HG02943 (cell line): ENCODE results near the gene CLK2.

ENCODE experiments used
- ATAC-seq: cut with Tn5 transposase; IDR thresholded peaks from one replicate; pipeline ENCODE4 v1.9.1; 2021; ENCODE audit warnings: mild to moderate bottlenecking, low read depth, moderate library complexity; ENCODE audit not compliant: unreplicated experiment

CLK2 gene

GRCh38 chr1:155273343-155274245, at the start of gene CLK2:
CLK2 (minus strand) TSS chr1:155273504; CDS start chr1:155270977, 2,527 bp downstream.
- peak; percentile 64 for ATAC-seq

DNA sequence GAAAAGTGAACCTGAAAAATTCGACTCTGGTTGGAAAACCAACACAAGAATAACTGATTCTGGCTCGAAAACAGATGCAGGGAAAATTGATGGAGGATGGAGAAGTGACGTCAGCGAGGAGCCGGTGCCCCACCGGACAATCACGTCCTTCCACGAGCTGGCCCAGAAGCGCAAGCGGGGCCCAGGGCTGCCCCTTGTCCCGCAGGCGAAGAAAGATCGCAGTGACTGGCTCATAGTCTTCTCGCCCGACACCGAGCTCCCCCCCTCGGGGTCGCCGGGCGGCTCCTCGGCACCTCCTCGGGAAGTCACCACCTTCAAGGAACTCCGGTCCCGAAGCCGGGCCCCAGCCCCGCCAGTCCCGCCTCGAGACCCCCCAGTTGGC, 49.3 kb upstream of the CLK2 start:
- ATAC-seq = no peak

GRCh38 chr1:155321639-155322503, 48.6 kb upstream of the CLK2 start:
- ATAC-seq = no peak

DNA sequence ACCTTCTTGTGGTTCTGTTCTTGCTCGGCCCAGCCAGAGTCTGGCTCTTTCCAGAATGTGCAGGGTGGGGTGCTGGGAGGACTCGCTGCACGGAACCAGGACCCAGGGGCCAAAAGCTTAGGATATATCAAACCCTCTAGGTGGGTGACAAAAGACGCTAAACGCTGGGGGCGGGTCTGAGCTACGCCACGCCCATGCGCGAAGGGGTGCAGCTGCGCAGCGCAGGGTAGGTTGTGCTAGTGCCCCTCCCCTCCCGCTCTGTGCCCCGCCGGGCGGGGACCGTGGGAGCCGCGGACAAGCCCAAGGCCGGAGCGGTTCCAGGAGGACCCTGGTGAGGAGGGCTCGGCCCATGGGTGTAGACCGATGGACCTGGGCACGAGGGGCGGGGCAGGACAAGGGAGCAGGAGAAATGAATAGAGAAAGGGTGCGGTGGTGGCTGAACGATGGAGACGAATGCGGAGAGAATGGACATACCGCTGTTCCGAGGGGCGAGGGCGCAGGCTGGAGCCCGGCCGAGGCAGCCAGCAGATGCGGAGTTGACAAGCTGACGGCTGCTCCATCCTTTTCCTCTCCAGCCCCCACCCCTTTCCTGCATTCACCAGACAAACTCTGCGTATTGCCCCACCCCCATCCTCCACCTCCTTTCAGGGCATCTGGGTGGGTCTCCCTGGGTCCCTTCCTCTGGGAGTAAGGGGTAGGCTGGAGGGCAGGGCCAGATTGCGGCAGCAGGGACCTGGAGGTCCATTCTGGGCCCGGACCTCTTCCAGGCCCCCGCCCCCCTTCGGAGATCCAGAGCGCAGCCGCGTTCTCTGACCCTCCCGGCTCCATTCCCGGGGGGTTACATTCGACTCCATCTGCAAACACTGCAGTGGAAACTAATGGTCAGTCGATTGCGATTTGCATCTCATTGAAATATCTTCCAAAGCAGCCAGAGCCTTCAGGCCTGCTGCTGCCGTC, 47.6 kb upstream of the CLK2 start, which contains the start of gene RUSC1:
Gene RUSC1, plus strand, starts transcription at position 234 of the 957 bp plus-strand sequence. CDS start 880 bp downstream, outside the sequence.
- no peak for ATAC-seq

DNA sequence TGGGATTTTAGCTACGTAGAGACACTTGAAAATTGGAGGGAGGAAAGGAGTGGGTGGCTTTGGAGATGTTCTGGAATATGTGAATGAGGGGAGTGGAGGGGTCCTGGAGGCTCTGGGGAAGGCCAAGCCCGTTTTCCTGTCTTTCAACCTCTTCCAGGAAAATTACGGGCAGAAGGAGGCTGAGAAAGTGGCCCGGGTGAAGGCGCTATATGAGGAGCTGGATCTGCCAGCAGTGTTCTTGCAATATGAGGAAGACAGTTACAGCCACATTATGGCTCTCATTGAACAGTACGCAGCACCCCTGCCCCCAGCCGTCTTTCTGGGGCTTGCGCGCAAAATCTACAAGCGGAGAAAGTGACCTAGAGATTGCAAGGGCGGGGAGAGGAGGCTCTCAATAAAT, 46.9 kb upstream of the CLK2 start:
- no peak for ATAC-seq

DNA sequence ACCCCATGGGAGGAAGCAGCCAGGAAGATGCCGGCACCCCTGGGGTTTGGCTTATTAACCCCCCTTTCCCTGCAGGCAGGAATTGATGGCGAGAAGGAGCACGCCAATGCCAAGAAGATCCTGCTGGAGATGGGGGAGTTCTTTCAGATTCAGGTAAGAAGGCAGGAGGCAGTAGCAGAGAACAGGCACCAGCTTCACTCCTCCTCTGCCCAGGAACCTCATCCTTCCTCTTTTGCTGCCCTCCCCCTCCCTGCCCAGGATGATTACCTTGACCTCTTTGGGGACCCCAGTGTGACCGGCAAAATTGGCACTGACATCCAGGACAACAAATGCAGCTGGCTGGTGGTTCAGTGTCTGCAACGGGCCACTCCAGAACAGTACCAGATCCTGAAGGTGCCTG, 46.2 kb upstream of the CLK2 start:
- no peak for ATAC-seq

DNA sequence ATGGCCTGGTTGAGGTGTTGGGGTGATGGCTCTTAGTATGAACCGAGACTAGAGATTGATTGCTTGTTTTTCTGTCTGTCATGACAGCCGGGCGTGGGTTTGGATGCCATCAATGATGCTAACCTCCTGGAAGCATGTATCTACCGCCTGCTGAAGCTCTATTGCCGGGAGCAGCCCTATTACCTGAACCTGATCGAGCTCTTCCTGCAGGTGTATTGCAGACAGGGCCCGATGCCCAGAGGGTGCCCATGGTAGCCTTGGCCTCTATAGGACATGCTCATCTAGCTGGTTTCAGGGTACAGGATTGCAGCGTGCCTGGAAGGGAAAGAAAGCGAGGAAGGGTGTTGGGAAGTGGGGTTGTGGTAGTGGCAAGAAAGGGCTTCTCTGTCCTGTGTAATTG, 44.8 kb upstream of the CLK2 start:
- ATAC-seq = no peak

DNA sequence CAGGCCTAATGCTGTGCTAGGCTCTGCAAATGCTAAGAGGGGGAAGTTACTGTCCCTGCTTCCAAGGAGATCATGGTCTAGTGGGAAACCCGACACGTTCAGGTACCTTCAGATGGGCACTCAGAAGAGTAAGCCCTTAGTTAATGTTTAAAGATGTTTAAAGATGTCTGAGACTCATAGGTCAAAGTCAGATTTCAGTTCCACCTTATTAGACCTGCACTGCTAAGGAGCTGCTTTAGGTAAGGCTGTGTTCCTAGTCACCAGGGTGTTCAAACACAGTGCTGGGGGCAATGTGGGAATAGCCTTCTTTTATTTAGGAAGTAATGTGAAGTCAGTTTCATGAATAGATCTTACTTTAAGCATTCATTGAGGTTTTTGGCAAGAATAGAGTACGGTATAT, 43.6 kb upstream of the CLK2 start:
- no peak for ATAC-seq

- no peak for ATAC-seq
Measured at GRCh38 chr1:155313261-155313660, 40.0 kb upstream of the CLK2 start.

- no peak for ATAC-seq
Measured at GRCh38 chr1:155309423-155310021, 36.2 kb upstream of the CLK2 start.

- ATAC-seq = peak; percentile 88
Measured at GRCh38 chr1:155308493-155309422, 35.5 kb upstream of the CLK2 start, which contains the start of gene FDPS. FDPS (plus strand) TSS chr1:155308866; CDS start chr1:155309790, 924 bp downstream.

DNA sequence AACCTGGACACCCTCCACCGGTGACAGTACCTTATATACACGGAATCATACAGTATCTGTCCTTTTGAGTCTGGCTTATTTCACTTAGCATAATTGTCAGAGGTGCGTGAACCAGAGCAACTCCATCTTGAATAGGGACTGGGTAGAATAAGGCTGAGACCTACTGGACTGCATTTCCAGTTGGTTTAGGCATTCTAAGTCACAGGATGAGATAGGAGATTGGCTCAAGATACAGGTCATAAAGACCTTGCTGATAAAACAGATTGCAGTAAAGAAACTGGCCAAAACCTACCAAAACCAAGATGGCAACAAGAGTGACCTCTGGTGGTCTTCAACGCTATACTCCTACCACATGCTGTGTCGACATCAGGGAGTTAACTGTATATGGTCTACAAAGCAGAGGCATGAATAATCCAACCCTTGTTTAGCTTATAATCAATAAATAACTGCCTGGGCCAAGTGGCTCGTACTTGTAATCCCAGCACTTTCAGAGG, 34.0 kb upstream of the CLK2 start:
- ATAC-seq = no peak

DNA sequence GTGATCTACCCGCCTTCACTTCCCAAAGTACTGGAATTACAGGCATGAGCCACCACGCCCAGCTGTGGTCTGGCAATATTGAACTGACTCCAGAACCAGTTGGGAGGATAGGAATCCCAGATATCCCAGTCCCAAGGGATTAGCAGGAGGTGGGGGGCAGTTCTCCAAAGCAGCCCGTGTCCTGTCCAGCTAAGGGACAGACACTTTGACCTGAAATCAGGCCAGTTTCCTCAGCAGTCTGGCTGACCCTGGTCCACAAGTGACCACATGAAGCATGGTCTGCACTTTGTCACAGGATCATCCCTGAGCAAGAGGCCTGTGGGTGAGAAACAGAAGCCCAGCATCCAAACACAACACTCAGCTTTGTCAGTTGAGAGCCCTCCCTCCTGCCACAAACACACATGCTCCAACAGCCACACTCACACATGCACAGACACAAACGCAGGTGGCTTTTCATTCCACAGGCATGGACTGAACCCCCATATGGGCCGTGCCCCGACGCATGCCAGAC, 32.6 kb upstream of the CLK2 start:
- no peak for ATAC-seq

DNA sequence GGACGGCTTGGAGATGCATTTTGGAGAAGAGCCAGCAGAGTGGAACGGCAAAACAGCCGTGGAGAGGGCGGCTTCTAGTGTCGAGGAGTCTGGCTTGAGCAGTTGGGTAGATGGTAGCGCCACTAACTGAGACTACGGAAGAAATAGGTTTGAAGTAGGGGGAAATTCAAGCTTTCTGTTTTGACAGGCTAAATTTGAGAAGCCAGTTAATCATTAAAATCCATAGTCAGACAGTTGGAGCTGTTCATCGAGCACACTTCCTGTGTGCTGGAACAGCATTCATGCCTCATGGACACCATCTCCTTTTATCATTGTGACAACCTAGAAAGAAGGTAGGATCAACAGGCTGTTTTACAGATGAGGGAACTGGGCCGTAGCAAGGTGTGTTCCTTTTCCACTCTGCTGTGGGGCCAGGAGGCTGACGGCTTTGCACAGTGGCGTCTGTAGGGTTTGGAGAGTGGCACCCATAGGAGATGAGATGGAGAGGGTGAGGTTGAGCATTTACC, 31.3 kb upstream of the CLK2 start:
- ATAC-seq = no peak

DNA sequence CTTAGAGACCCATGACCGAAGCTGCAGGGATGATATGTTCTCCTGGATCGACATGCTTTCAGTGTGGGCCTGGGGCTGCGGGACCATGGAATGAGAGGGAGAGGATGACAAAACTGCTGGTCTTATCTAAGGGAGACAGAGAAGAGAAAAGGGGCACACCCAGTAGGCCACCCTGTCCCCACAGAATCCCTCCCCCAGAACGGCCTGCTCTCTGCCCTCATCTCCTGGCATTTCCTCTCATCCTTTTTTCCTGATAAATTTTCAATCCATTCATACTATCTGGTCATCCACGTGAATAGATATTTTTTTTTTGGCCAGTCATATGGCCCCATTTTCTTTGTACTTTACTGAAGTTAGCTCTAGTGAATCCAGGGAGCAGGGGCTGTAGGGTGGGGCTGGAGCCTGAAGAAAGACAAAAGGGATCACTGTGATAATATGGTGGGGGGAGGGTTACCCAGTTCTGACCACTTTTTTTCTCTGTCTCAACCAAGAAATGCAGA, 28.1 kb upstream of the CLK2 start, which contains the start of gene PKLR:
Gene PKLR, minus strand, starts transcription at position 97 of the 500 bp plus-strand sequence. Its CDS starts 43 bp downstream, at position 54.
- no peak for ATAC-seq

DNA sequence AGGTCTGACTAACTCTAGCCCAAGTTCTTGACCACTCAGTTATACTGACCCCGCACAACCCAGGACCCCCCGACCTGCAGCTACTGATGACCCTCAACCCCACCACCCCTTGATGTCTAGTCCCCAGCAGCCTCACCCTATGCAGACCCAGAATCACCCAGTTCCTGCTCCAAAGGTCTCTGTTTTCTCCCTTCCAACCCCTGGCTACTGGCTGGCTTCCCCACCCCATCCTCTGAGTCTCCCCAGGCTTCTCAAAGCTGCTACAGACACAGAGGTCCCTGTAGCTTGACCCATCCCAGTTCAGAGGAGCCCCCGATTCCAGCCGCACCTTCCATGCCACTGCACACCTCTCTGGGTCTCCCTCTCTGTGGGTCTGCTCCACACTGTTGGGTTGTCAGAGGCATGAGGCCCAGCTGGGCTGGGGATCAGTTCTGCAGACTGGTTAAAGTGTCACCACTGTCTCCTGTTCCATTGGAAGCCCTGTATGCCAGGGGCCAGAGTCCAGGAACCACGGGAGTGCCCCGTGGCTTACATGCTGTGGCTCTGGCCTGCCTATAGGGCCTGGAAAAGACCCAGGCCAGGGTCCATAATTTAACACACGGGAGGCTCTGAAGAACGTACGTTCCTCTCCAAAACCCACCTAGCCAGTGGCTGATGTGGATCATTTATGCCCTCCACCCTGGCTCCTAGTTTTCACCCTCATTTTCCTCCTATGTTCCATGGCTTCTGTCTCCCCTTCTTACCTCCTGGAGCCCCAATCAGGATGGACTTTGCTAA, 27.4 kb upstream of the CLK2 start:
- no peak for ATAC-seq

DNA sequence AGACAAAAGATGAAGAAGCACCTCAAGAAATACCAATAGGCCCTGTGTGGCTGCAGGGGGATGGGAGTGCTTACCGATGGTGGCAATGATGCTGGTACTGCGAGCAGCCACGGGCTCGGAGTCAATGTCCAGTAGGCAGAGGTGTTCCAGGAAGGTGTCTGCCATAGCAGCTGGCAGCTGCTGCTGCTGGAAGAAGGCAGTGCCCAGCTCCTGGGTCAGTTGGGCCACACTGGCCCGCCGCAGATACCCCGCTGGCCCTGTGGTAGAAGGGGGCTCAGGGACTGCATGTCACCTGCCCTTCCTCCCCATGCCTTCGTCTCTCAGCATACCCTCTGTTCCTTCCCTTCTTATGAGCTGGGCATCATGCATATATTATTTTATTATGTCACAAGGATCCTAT, 26.7 kb upstream of the CLK2 start:
- ATAC-seq = no peak
